Upper lobe of right lung (tissue), 1 donor: ENCODE measurements around the gene DPH5. TPM values are rescaled to one million over a fixed set of nuclear protein-coding genes. Genes with fewer than 3 reads are reported as not detected.

ENCODE experiments used
- ATAC-seq: fragments of 200-7000 bp; cut with Tn5 transposase; one replicate; pipeline ENCODE4 v1.9.1; 2020; ENCODE audit warnings: mild to moderate bottlenecking, moderate library complexity
- DNase-seq: peaks from one replicate; pipeline ENCODE4 v3.0.0-alpha.2; 2020
- H3K27ac ChIP-seq: fragments of 200-600 bp; one replicate; pipeline ENCODE4 v1.8.0; 2022
- H3K27me3 ChIP-seq: fragments of 200-600 bp; one replicate; pipeline ENCODE4 v1.8.0; 2022; ENCODE audit warnings: mild to moderate bottlenecking
- H3K36me3 ChIP-seq: fragments of 200-600 bp; one replicate; pipeline ENCODE4 v1.8.0; 2022
- H3K4me1 ChIP-seq: fragments of 200-600 bp; one replicate; pipeline ENCODE4 v1.8.0; 2022
- H3K4me3 ChIP-seq: fragments of 200-600 bp; one replicate; pipeline ENCODE4 v1.8.0; 2022; ENCODE audit warnings: mild to moderate bottlenecking
- H3K9me3 ChIP-seq: fragments of 200-600 bp; one replicate; pipeline ENCODE4 v1.8.0; 2022
- intact Hi-C: fragments of 100-400 bp; cut with DNase I; formaldehyde crosslinking; loops from one replicate; pipeline ENCODE4 v1.11.0; 2022
- total RNA-seq: library from RNA; stranded (reverse); fragmentation: NEBNext Ultra II Directional; extraction: Animal tissue kit (Norgen Biotek cat#: 25700); gene quantifications from one replicate; pipeline ENCODE4 v1.2.1, GENCODE V29; 2021
- TF ChIP-seq, protein P1 (sequence below): fragments of 200-600 bp; IDR thresholded peaks from one replicate; pipeline ENCODE4 v1.8.0; 2022; ENCODE audit warnings: antibody characterized with exemption
- donor health status: DM: no; HTN: yes; CAD: no; lungs with severe emphysema.

DPH5 gene
- total RNA-seq, 1 donor from 2014 or later = 23.8 TPM

DNA sequence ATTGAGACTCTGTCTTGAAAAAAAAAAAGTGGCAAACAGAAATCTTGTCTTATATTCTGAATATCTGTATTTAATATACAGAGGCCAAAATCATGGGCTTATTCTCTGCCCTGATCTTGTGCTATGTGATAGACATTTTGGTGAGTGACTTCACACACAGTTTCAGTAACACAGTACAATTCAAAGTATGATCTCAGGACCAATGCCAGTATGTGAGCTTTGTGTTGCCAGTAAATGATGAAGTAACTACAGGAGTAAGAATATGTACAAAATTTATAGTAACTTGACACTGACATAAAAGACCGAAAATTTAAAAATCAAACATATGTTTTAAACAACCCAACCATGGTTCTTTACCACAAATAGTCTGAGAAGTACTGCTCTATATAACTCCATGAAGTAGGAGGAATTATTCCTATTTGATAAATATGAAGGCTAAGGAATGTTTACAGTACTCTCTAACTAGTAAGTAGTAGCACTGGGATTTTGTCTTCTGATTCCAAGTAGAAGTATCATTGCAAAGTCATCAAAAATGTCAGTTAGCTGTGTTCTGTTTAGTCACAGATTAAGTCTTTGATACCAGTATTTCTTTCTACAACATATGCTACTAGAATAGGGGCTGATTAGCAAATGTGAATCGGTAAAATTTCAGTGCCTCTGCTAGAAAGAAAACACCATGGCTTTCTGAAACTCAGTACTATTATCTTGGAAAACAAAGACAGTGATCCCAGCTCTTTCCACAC lies 25.3 kb downstream of the DPH5 start:
- DNase-seq (no peak), ATAC-seq (no peak)
- peaks cover 23% of the 10 kb centered on the region for H3K4me1 ChIP-seq
- no peak overlapping the region for H3K4me3 ChIP-seq
- H3K27me3 ChIP-seq = no peaks in the 10 kb centered on the region
- TF ChIP-seq, protein P1, sequence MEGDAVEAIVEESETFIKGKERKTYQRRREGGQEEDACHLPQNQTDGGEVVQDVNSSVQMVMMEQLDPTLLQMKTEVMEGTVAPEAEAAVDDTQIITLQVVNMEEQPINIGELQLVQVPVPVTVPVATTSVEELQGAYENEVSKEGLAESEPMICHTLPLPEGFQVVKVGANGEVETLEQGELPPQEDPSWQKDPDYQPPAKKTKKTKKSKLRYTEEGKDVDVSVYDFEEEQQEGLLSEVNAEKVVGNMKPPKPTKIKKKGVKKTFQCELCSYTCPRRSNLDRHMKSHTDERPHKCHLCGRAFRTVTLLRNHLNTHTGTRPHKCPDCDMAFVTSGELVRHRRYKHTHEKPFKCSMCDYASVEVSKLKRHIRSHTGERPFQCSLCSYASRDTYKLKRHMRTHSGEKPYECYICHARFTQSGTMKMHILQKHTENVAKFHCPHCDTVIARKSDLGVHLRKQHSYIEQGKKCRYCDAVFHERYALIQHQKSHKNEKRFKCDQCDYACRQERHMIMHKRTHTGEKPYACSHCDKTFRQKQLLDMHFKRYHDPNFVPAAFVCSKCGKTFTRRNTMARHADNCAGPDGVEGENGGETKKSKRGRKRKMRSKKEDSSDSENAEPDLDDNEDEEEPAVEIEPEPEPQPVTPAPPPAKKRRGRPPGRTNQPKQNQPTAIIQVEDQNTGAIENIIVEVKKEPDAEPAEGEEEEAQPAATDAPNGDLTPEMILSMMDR = no peak
- H3K27ac ChIP-seq = no peak overlapping the region
- intact Hi-C loops = no loop called here
- no peaks in the 10 kb centered on the region for H3K9me3 ChIP-seq
- H3K36me3 ChIP-seq = peaks cover 5% of the 10 kb centered on the region

DNA sequence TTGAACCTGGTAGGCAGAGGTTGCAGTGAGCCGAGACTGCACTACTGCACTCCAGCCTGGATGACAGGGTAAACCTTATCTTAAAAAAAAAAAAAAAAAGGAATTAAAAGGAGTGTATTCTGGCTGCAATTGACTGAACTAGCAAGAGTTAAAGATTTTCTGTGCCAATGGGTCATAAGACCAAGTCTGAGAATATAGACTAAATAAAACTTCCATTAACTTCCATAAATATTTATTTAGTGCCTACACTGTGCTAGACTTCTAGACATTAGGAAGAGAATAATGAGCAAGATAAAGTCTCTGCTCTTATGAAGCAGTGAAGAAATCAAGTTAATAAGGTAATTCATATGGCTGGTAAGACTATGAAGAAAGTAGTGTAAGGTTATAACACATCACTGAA lies 27.2 kb downstream of the DPH5 start:
- TF ChIP-seq, protein P1 = no peak
- Histone ChIP-seq H3K4me1 (peaks cover 12% of the 10 kb centered on the region), H3K27ac (no peak overlapping the region), H3K4me3 (no peak overlapping the region), H3K27me3 (no peaks in the 10 kb centered on the region), H3K9me3 (no peaks in the 10 kb centered on the region), H3K36me3 (peaks cover 5% of the 10 kb centered on the region)
- DNase-seq = no peak
- intact Hi-C loops = no loop called here
- ATAC-seq = no peak

DNA sequence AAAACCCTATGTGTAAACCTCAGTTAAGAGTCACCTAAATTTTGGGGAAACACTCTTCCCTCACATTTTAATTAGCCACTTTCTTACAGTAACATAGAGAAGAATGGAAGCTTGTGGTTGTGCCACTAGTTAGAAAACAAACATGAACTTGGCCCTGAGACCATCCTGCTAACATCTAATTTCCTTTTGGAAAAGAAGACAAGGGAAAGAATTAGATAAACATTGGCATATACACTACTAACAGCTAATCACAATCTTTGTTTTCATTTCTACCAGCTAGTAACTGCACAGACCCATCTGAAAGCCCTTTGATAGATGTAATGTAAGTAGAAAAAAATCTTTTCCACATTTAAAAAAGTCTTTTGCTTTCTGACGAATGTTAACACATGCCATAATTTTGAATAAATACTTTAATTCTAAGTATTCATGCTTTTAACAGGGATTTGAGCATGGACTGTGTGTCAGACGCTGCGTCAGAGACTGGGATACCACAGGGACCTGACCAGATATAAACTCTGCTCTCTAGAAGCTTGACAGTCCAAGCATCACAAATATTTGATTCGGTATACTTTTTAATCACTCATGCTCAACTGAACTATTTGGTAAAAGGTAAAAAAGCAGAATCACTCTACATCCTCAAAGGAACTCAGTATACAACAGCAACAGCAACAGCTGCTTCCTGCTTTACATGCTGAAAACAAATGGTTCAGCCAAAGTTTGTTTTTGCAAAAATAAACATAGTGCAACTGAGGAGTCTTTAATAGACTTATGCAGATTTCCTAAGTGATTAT lies 30.2 kb downstream of the DPH5 start:
- H3K27ac ChIP-seq = peak overlapping the region; percentile 1
- H3K4me1 ChIP-seq = peaks cover 5% of the 10 kb centered on the region
- H3K4me3 ChIP-seq = no peak overlapping the region
- DNase-seq (no peak), ATAC-seq (no peak)
- no peaks in the 10 kb centered on the region for H3K27me3 ChIP-seq
- intact Hi-C loops = no loop called here
- no peaks in the 10 kb centered on the region for H3K9me3 ChIP-seq
- peaks cover 7% of the 10 kb centered on the region for H3K36me3 ChIP-seq
- TF ChIP-seq, protein P1 = no peak

DNA sequence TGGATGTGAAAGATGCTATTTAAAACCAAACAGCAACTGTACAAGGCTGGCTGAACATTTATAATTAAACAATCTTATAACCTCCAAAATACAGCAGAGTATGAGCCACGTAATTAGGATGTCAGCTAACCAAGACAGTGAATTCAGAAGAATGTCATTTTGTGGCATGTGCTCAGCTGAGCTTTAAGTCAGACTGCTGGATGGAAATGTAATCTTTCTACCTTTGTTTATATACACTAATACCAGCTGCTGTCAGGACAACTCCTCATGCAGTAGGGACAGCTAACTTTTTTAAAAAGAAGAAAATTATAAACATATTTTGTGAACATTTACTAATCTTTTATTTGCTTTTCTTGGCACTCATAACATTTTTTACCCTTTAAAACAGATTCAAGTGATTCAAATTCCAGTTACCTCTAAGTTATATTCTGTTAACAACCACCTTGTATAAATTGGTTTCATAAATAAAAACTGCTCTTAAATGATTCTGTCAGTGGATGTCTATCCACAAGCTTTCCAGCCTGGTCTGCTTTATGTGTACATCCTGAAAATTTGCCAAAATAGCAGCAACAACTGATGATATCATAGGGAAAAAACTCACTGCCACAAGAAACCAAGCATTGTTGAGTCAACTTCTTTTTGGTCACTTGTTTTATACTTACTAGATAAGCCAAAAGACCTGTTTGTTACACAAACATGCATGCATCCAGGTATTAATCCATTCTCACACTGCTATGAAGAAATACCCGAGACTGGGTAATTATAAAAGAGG lies 36.1 kb downstream of the DPH5 start:
- peaks cover 7% of the 10 kb centered on the region for H3K36me3 ChIP-seq
- TF ChIP-seq, protein P1 = no peak
- intact Hi-C loops = no loop called here
- no peak overlapping the region for H3K4me3 ChIP-seq
- H3K27ac ChIP-seq = no peak overlapping the region
- H3K9me3 ChIP-seq = no peaks in the 10 kb centered on the region
- H3K4me1 ChIP-seq = no peaks in the 10 kb centered on the region
- DNase-seq (no peak), ATAC-seq (no peak)
- no peaks in the 10 kb centered on the region for H3K27me3 ChIP-seq

DNA sequence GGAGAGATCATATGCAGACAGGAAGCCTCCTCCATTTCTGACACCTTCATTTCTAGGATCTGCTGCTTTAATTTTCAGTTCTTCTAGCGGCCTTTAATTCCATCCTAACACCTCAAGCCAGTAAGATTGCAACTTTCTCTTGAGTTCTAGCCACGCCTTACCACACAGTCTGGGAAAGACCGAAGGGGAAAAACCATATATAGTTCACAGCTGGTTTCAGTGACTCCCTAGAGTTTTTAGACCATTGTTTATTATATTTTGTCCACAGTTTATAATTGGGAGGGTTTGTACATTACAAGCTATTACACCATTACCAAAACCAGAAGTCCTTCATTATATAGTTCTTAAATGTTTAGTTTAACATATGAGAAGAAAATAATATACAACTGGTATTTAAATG lies 37.5 kb downstream of the DPH5 start:
- Histone ChIP-seq H3K27ac (no peak overlapping the region), H3K36me3 (peaks cover 7% of the 10 kb centered on the region), H3K27me3 (no peaks in the 10 kb centered on the region), H3K9me3 (no peaks in the 10 kb centered on the region), H3K4me3 (no peak overlapping the region), H3K4me1 (no peaks in the 10 kb centered on the region)
- no peak for ATAC-seq
- TF ChIP-seq, protein P1 = no peak
- no peak for DNase-seq
- intact Hi-C loops = no loop called here
